ENCODE data around the gene PXK.

The PXK gene

DNA sequence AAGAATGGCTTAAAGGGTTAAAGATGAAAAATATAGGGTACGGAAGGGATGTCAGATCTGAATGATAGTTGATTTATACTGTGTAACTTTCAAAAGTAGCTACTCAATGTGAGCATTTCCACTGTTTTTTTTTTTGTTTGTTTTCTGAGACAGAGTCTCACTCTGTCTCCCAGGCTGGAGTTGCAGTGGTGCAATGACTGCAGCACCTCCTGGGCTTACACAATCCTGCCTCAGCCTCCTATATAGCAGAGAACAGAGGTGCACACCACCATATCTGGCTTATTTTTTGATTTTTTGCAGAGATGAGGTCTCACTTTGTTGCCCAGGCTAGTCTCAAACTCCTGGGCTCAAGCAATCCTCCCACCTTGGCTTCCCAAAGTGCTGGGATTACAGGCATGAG is 9.9 kb upstream of the PXK start:
- H3K4me3 ChIP-seq (ENCODE audit: low read depth, low read length), result no peak overlapping the region
- no peak for DNase-seq (ENCODE audit: low read depth)
- TF ChIP-seq CTCF (IDR thresholded peaks at IDR 0.05; ENCODE audit: low read depth, low read length, missing control alignments), result no peak
- in situ Hi-C loops (cut with HindIII; ENCODE audit: low sequenced_read_pairs), result loop anchor here (5.0 kb wide), 1 partner anchor 90 kb away; no protein-coding TSS in a partner anchor

GRCh38 chr3:58323529-58324390 is 8.9 kb upstream of the PXK start:
- DNase-seq (ENCODE audit: low read depth), result no peak
- H3K4me3 ChIP-seq (ENCODE audit: low read depth, low read length), result no peak overlapping the region
- no peak for TF ChIP-seq CTCF (IDR thresholded peaks at IDR 0.05; ENCODE audit: low read depth, low read length, missing control alignments)
- in situ Hi-C loops (cut with HindIII; ENCODE audit: low sequenced_read_pairs), result loop anchor here (5.0 kb wide), 1 partner anchor 89 kb away; no protein-coding TSS in a partner anchor

DNA sequence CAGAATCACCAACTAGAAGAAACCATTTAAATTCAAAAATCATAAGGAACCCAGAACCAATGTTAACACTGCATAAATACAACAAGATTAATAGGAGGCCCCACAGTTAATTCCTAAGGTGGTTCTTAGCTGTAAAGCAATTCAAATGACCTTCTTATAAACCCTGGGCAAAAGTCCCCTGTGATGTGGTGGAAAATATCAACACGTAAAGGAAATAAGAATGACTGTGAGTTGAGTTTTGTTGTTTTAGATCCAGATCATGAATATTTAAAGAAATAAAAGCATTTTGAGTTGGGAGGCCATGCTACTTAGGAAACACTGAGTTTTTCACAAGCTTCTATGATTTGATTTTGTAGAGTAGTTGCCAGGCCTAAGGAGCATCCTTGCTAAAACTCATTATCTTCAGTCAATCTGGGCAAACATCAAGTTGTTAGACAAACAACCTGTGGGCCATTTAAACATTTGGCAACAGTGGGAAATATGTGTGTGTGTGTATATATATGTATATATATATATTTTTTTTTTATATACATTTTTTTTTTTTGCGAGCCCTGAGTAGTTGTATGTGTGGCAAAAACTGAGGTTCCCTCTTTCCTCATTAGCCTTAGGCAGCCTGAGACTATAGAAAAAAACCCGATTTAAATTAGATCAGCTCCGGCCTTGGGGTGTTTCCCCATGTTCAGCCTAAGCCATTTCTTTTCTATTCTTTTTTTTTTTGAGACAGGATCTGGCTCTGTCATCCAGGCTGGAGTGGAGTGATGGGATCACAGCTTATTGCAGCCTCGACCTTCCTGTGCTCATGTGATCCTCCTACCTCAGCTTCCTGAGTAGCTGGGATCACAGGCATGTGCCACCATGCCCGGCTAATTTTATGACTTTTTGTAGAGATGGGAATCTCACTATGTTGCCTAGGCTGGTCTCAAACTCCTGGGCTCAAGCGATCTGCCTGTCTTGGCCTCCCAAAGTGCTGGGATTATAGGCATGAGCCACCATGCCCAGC is 8.0 kb upstream of the PXK start:
- peak; percentile 42 for DNase-seq (ENCODE audit: low read depth)
- in situ Hi-C loops (cut with HindIII; ENCODE audit: low sequenced_read_pairs), result loop anchor here (5.0 kb wide), 1 partner anchor 88 kb away; no protein-coding TSS in a partner anchor
- H3K4me3 ChIP-seq (ENCODE audit: low read depth, low read length), result no peak overlapping the region
- no peak for TF ChIP-seq CTCF (IDR thresholded peaks at IDR 0.05; ENCODE audit: low read depth, low read length, missing control alignments)

GRCh38 chr3:58325525-58325992 is 7.1 kb upstream of the PXK start:
- no peak for DNase-seq (ENCODE audit: low read depth)

GRCh38 chr3:58326267-58326900 is 6.3 kb upstream of the PXK start:
- no peak for TF ChIP-seq CTCF (IDR thresholded peaks at IDR 0.05; ENCODE audit: low read depth, low read length, missing control alignments)
- in situ Hi-C loops (cut with HindIII; ENCODE audit: low sequenced_read_pairs), result no loop called here

More at GRCh38 chr3:58325525-58325992, 7.1 kb upstream of the PXK start:
- no peak overlapping the region for H3K4me3 ChIP-seq (ENCODE audit: low read depth, low read length)
- in situ Hi-C loops (cut with HindIII; ENCODE audit: low sequenced_read_pairs), result no loop called here
- no peak for TF ChIP-seq CTCF (IDR thresholded peaks at IDR 0.05; ENCODE audit: low read depth, low read length, missing control alignments)

More at GRCh38 chr3:58326267-58326900, 6.3 kb upstream of the PXK start:
- no peak for DNase-seq (ENCODE audit: low read depth)
- H3K4me3 ChIP-seq (ENCODE audit: low read depth, low read length), result no peak overlapping the region

All from astrocyte of the cerebellum (primary cell).